ENCODE measurements around the gene EFNA1. TPM values are rescaled to one million over a fixed set of nuclear protein-coding genes. Genes with fewer than 3 reads are reported as not detected.
"Not testable (repeated sequence)": the region's sequence is repeated elsewhere in the genome, so short reads cannot be mapped to it uniquely, and the experiment has no call there.

EFNA1 gene
- total RNA-seq, 2 experiments from 2014 or later = not detected

DNA sequence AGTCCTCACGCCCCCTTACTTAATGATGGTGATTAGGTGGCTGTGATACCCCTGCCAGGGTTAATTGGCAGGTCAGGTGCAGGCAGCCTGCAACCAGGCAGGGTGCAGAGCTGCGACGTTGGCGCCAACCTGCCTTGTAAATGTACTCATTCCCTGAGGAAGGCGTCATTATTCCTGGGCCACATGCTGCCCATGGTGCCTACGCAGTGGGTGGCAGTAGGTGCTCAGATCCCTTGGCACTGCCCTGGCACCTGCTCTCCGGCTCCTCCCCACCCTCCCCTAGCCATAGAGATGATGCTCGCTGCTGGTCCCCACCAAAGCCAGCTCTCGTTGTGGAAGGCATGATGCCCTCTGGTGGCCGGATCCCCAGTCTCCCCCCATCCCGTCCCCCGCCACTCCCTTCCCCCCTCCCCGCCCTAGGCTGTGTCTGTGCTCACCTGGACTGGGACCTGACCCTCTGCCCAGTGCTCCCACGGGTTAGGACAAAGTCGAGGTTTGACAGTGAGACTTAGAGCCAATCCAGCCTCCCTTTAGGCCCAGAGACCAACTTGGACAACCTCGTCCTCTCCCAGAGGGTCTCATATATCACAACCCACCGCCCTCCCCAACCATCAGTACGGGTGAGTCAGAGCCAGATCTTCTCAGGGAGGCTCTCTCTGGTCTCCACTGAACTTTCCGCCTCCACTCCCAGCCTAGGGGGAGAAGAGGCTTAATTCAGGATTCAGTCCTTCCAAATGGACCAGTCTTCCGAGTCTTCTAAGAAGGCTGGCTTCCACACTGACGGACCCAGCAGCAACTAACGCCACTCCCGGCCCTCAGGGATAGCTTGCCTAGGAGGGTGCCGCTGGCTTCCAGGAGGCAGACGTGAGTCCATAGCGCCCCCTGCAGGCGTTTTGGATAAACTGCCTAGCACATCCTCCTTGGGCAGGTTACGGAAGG, 39.8 kb downstream of the EFNA1 start:
- H3K9me2 ChIP-seq (ENCODE audit: insufficient read depth, low read length) = no peaks in the 10 kb centered on the region
- peak overlapping the region; percentile 59 for H3K4me3 ChIP-seq (ENCODE audit: low read depth, low read length, poor library complexity, severe bottlenecking)
- ChIA-PET CTCF (ENCODE audit: unreplicated experiment) (interaction anchor here (0.6 to 1.7 kb wide), 5 partner anchors 76 to 123 kb away, joined by 3 to 10 read pairs (median 5); no protein-coding TSS in a partner anchor), POLR2A (no interaction called here)
- no peaks in the 10 kb centered on the region for H3K9me3 ChIP-seq (ENCODE audit: low read length)
- intact Hi-C loops (cut with micrococcal nuclease; ENCODE audit: unreplicated experiment) = loop anchor here (1.0 kb wide), 1 partner anchor 76 kb away; no protein-coding TSS in a partner anchor
- H4K20me1 ChIP-seq (ENCODE audit: insufficient read depth, low read length) = no peaks in the 10 kb centered on the region
- peaks cover 23% of the 10 kb centered on the region for H3K4me1 ChIP-seq (ENCODE audit: insufficient read depth, low read length, poor library complexity, severe bottlenecking)
- H3K79me2 ChIP-seq (ENCODE audit: insufficient read depth, low read depth, low read length) = peaks cover 10% of the 10 kb centered on the region; the same call in 1 of the 2 replicates
- TF ChIP-seq EZH2phosphoT487 (IDR thresholded peaks at IDR 0.05; ENCODE audit: borderline replicate concordance, low read depth, low read length) = no peak
- TF ChIP-seq, protein P1, sequence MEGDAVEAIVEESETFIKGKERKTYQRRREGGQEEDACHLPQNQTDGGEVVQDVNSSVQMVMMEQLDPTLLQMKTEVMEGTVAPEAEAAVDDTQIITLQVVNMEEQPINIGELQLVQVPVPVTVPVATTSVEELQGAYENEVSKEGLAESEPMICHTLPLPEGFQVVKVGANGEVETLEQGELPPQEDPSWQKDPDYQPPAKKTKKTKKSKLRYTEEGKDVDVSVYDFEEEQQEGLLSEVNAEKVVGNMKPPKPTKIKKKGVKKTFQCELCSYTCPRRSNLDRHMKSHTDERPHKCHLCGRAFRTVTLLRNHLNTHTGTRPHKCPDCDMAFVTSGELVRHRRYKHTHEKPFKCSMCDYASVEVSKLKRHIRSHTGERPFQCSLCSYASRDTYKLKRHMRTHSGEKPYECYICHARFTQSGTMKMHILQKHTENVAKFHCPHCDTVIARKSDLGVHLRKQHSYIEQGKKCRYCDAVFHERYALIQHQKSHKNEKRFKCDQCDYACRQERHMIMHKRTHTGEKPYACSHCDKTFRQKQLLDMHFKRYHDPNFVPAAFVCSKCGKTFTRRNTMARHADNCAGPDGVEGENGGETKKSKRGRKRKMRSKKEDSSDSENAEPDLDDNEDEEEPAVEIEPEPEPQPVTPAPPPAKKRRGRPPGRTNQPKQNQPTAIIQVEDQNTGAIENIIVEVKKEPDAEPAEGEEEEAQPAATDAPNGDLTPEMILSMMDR (conservative IDR thresholded peaks at IDR 0.05; ENCODE audit: low read length) = peak; percentile 95
- peaks cover 18% of the 10 kb centered on the region; the same call in 1 of the 2 replicates for H3K36me3 ChIP-seq (ENCODE audit: insufficient read depth, low read length)
- peak; percentile 91 for DNase-seq (ENCODE audit: low spot score)
- BruUV-seq (replicated peaks) = no TSS peak
- peak overlapping the region; percentile 90 for H3K4me2 ChIP-seq (ENCODE audit: low read length)
- no peak overlapping the region for H3K27ac ChIP-seq (ENCODE audit: low read depth, low read length, poor library complexity, severe bottlenecking)
- H2AFZ ChIP-seq (ENCODE audit: low read length) = peak overlapping the region; percentile 83

DNA sequence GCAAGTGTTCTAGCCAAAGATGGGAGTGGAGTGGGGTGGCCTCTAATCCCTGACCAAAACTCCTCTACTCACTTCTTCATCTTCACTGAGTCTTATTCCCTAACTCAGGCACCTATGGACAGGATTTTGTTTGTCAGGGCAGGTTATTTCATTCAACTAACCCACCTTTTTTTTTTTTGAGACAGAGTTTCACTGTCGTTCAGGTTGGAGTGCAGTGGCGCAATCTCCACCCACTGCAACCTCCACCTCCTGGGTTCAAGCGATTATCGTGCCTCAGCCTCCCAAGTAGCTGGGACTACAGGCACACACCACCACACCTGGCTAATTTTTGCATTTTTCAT, 40.4 kb downstream of the EFNA1 start:
- H4K20me1 ChIP-seq (ENCODE audit: insufficient read depth, low read length); H3K9me3 ChIP-seq (ENCODE audit: low read length); H2AFZ ChIP-seq (ENCODE audit: low read length); H3K4me3 ChIP-seq (ENCODE audit: low read depth, low read length, poor library complexity, severe bottlenecking); H3K27ac ChIP-seq (ENCODE audit: low read depth, low read length, poor library complexity, severe bottlenecking); DNase-seq (ENCODE audit: low spot score); H3K9me2 ChIP-seq (ENCODE audit: insufficient read depth, low read length); BruUV-seq (replicated peaks); intact Hi-C loops (cut with micrococcal nuclease; ENCODE audit: unreplicated experiment): not testable (repeated sequence)
- Histone ChIP-seq H3K4me1 (ENCODE audit: insufficient read depth, low read length, poor library complexity, severe bottlenecking) (peaks cover 23% of the 10 kb centered on the region), H3K4me2 (ENCODE audit: low read length) (peak overlapping the region; percentile 90; the same call in 1 of the 2 replicates), H3K36me3 (ENCODE audit: insufficient read depth, low read length) (peaks cover 18% of the 10 kb centered on the region; the same call in 1 of the 2 replicates), H3K79me2 (ENCODE audit: insufficient read depth, low read depth, low read length) (peaks cover 14% of the 10 kb centered on the region; the same call in 1 of the 2 replicates)
- POLR2A ChIA-PET = interaction anchor here (1.1 kb wide), 1 partner anchor 78 kb away, joined by 5 read pairs; no protein-coding TSS in a partner anchor
- CTCF ChIA-PET (ENCODE audit: unreplicated experiment) = interaction anchor here (1.0 to 1.7 kb wide), 4 partner anchors 77 to 123 kb away, joined by 3 to 10 read pairs (median 6); no protein-coding TSS in a partner anchor

DNA sequence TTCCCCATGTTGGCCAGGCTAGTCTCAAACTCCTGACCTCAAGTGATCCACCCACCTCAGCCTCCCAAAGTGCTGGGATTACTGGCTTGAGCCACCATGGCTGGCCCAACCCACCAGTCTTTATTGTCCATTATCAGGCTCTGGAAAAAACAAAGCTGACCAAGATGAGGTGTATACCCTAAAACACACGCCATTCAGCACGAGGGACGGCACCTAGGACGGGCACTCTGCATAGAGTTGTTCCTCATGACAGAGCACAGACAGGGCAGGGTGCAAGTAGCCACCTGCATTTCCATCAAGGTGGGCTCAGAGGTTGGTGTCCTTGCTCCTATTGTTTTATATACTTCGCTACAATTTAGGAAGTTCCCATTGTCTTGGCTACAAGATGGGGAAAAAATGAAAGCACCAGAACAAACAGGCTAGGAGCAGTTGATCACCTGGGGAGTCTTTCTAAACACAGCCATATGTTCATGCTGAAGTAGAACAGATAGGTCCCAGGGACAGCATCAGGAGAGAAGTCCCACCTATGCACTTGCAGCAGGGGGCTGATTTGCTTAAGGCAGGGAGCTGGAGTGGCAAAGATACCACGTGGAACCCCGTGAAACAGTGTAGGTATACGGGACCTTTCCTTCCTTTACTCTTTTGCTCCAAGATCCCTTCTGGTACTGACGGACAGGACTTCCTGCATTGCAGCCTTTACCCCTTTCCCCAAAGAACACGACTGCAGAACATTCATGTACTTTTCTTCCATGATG, 41.0 kb downstream of the EFNA1 start:
- H3K4me2 ChIP-seq (ENCODE audit: low read length) = no peak overlapping the region
- no peak for DNase-seq (ENCODE audit: low spot score)
- H4K20me1 ChIP-seq (ENCODE audit: insufficient read depth, low read length) = no peaks in the 10 kb centered on the region
- H2AFZ ChIP-seq (ENCODE audit: low read length) = no peak overlapping the region
- BruUV-seq (replicated peaks) = no TSS peak
- no peak overlapping the region for H3K4me3 ChIP-seq (ENCODE audit: low read depth, low read length, poor library complexity, severe bottlenecking)
- no peaks in the 10 kb centered on the region for H3K9me3 ChIP-seq (ENCODE audit: low read length)
- H3K36me3 ChIP-seq (ENCODE audit: insufficient read depth, low read length) = peaks cover 18% of the 10 kb centered on the region; the same call in 1 of the 2 replicates
- H3K4me1 ChIP-seq (ENCODE audit: insufficient read depth, low read length, poor library complexity, severe bottlenecking) = peaks cover 27% of the 10 kb centered on the region
- H3K27ac ChIP-seq (ENCODE audit: low read depth, low read length, poor library complexity, severe bottlenecking) = no peak overlapping the region
- intact Hi-C loops (cut with micrococcal nuclease; ENCODE audit: unreplicated experiment) = no loop called here
- no peaks in the 10 kb centered on the region for H3K9me2 ChIP-seq (ENCODE audit: insufficient read depth, low read length)
- CTCF ChIA-PET (ENCODE audit: unreplicated experiment) = interaction anchor here (1.0 to 1.5 kb wide), 3 partner anchors 77 to 124 kb away, joined by 3 to 10 read pairs (median 5); no protein-coding TSS in a partner anchor
- no peak for TF ChIP-seq EZH2phosphoT487 (IDR thresholded peaks at IDR 0.05; ENCODE audit: borderline replicate concordance, low read depth, low read length)
- TF ChIP-seq, protein P1 (conservative IDR thresholded peaks at IDR 0.05; ENCODE audit: low read length) = no peak
- POLR2A ChIA-PET = interaction anchor here (0.6 to 1.1 kb wide), 2 partner anchors 32 to 78 kb away, joined by 3 to 5 read pairs; no protein-coding TSS in a partner anchor
- peaks cover 14% of the 10 kb centered on the region; the same call in 1 of the 2 replicates for H3K79me2 ChIP-seq (ENCODE audit: insufficient read depth, low read depth, low read length)

All from OCI-LY7 (cell line).